ENCODE data around the gene TMEM164.

TMEM164 gene

GRCh38 chrX:110081320-110081719, 78.4 kb downstream of the TMEM164 start:
- DNase-seq (ENCODE audit: low read depth): no peak

- DNase-seq (ENCODE audit: low read depth): no peak
Measured at GRCh38 chrX:110081740-110082139, 78.8 kb downstream of the TMEM164 start.

DNA sequence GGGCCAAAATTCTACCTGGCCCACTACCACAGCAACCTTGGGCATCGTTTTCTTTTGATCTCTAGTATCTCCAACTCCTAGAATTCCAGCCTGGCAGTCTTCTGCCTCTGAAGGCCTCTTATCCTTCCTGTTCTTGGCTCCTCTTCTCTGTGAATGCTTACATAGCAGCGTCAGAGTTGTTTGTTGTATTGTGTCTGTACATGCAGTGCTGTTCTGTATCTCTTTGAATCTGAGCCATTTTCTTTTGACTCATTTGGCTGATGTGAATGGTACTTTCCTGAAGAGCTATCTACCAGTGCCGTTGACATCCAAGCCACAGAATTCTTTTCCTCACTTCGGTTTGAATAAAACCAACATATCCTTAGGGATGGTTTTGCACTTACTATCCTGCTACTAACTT, 79.2 kb downstream of the TMEM164 start:
- DNase-seq (ENCODE audit: low read depth): peak; percentile 20

DNA sequence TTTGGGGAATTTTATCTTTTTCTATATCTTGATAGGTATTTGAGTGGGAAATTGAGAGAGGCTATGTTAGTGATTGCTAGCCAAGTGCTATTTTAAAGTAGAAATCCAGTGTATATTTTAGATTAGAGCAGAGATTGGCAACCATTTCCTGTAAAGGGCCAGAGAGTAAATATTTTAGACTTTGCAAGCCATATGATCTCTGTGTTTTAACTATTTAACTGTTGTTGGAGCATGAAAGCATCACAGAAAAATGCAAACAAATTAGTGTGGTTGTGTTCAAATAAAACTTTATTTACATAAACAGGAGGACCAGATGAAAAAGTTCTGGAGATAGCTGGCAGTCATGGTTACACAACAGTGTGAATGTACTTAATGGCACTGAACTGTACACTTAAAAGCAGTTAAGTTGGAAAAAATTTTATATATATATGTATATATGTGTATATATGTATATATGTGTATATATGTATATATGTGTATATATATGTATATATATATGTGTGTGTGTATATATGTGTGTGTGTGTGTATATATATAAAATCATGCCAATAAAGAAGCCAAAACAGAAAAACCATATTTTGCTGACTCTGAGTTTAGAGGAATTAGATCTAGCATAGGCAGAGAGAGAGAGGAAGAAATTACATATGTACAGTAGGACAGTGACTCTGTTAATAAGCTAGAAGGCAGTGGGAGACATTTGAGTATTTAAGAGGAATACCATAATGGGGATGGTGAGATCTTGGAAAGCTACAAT, 83.4 kb downstream of the TMEM164 start:
- peak; percentile 2 for DNase-seq (ENCODE audit: low read depth)

GRCh38 chrX:110086916-110087484, 84.1 kb downstream of the TMEM164 start:
- peak; percentile 74 for DNase-seq (ENCODE audit: low read depth)

- DNase-seq (ENCODE audit: low read depth): peak; percentile 79
Measured at GRCh38 chrX:110087485-110088356, 84.8 kb downstream of the TMEM164 start.

DNA sequence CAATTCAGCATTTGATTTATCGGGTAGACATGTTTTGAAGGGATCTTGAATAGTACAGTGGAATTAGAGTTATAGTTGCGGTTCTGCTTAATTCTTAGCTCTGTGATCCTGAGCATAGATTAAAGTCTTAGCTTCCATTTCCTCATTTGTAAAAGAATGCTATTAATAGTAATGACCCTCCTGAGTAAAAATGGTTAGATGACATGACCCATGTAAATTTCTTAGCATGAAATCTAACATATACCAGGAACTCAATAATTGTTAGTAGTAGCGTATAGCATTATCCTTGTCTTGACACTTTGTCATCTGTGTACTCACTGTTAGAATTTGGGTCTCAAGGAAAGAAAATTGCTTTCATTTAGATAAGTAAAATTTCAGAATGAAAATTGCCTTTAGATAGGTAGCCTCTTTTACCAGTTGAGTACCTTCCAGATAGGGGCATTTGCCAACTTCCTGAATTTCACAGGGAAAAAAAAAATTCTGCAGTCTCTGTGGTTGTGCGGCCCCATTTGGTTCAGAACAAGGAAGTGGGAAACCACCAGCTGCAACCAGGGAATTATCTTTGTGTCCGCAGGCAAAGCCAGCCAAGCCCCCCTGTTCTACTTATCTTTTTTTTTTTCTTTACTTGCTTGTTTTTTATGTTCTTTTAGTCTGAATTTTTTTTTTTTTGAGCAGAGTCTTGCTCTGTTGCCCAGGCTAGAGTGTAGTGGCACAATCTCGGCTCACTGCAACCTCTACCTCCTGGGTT, 86.9 kb downstream of the TMEM164 start:
- DNase-seq (ENCODE audit: low read depth): no peak

DNA sequence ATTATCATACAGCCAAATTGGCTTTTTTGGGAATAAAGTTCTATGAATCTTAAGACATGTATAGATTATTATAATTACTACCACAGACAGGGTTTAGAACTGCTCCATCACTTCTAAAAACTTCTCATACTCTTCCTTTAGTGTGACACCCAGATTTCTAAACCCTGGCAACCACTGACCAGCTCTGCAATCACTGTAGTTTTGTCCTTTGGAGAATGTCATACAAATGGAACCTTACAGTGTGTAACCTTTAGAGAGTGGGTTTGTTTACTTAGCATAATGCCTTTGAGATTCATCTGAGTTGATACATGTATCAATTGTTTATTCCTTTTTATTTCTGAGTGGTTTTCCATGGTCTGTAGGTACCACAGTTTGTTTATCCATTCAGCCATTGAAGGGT, 95.0 kb downstream of the TMEM164 start:
- no peak for DNase-seq (ENCODE audit: low read depth)

GRCh38 chrX:110103344-110103743, 100.4 kb downstream of the TMEM164 start:
- no peak for DNase-seq (ENCODE audit: low read depth)

GRCh38 chrX:110104078-110104477, 101.2 kb downstream of the TMEM164 start:
- no peak for DNase-seq (ENCODE audit: low read depth)

GRCh38 chrX:110108381-110108821, 105.5 kb downstream of the TMEM164 start:
- no peak for DNase-seq (ENCODE audit: low read depth)

- no peak for DNase-seq (ENCODE audit: low read depth)
Measured at GRCh38 chrX:110114260-110114776, 111.4 kb downstream of the TMEM164 start.

DNA sequence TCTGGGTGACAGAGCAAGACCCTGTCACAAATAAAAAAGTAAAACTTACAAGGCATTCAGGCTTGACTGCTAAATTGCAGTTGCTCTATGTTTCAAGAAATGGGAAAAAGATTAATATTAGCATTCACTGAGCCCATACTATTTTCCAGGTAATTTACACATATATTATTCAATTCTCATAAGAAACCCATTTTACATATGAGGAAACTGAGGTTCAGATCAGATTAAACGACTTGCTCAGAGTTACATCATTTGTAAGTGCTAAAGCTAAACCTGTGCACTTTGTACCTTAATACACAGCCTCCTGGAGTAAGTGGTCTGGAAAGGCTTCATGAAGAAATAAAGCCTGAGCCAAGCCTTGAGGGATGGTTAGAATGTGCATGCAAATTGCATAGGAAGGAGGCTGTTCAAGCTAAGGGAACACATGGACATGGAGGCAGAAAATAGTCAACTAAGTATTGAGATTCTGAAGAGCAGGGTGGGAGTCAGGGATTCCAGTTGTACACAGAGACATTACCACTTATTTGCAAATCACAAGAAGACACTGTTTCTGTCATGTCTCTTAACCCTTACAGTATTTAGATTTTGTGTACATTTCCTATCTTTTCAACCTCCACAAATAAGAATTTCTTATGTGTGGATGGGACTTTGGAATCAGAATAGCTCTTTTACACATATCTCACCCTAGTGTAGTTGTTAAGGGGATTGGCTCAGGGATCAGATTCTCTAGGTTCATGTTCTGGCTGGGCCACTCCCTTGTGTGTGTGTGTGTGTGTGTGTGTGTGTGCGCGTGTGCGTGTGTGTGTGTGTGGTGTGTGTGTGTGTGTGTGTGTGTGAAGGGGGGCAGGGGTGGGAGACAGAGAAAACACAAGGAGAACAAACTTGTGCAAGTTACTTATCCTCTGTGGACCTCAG, 113.4 kb downstream of the TMEM164 start:
- DNase-seq (ENCODE audit: low read depth): no peak

DNA sequence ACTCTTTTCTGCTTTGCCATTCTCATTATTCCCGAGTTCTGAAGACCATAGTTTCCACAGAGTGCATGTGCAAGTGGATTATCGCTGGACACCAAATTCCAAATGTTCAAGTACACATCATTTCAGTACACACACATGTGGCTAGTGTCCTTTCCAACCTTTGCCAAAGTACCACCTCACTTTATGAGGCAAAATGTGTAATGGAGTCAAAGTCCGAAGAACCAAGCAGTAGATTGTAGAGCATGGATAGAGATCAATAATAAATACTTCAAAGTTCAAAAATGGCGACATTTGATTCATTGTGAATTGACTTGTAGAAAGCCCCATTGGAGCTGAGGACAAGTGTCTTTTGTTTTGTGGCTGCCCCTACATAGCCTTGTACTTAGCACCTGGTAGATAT, 115.6 kb downstream of the TMEM164 start:
- no peak for DNase-seq (ENCODE audit: low read depth)

- no peak for DNase-seq (ENCODE audit: low read depth)
Measured at GRCh38 chrX:110119480-110119879, 116.6 kb downstream of the TMEM164 start.

DNA sequence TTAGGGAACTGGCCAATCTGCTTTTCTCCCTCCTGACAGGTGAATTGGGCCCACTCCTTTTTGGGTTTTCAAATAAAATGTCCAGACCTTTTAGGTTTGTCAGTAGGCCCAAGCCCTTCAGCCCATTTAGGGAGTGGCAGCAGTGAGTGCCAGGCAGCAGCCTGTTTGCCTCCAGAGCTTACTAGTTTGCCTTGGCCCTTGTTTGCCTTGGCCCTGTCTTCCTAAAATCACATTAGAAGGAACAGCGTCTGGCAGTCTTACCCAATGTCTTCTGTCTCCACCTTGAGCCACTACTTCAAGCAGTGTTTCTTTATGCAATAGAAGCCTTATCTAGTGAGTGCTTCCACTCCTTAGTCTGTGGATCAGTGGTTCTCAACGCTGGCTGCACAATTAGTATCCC, 117.1 kb downstream of the TMEM164 start:
- DNase-seq (ENCODE audit: low read depth): no peak

DNA sequence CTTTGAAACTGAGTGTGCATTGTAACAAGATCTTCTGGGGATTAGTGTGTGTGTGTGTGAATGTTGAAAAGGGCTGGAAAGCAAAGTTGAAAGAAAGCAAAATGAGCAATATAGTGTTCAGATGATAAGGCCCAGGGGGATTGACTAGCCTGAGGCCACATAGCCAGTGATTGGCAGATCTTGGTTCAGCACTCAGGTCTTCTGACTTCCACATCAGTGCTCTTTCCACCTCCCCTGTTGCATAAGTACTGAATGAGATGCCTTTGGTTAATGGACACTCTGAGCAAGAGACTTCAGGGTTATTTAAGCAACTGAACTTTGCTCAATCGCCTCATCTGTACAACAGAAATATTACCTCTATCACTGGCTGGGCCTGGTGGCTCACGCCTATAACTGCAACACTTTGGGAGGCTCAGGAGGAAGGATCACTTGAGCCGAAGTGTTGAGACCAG, 120.4 kb downstream of the TMEM164 start:
- no peak for DNase-seq (ENCODE audit: low read depth)

GRCh38 chrX:110125446-110126162, 122.7 kb downstream of the TMEM164 start:
- no peak for DNase-seq (ENCODE audit: low read depth)

GRCh38 chrX:110131031-110131430, 128.1 kb downstream of the TMEM164 start:
- DNase-seq (ENCODE audit: low read depth): no peak
